ENCODE measurements around the gene ST6GALNAC4. TPM values are rescaled to one million over a fixed set of nuclear protein-coding genes. Genes with fewer than 3 reads are reported as not detected.

ST6GALNAC4 gene
- total and polyA plus RNA-seq, 3 donors from 2014 or later = 10.3 to 24.7 (median 18.8) TPM

GRCh38 chr9:127949827-127950512 lies 33.1 kb upstream of the ST6GALNAC4 start:
- H3K4me3 ChIP-seq = no peak overlapping the region

GRCh38 chr9:127947841-127948710 lies 31.2 kb upstream of the ST6GALNAC4 start:
- Histone ChIP-seq H3K4me1 (peaks cover 52% of the 10 kb centered on the region), H3K27me3 (no peaks in the 10 kb centered on the region), H3K9me3 (no peaks in the 10 kb centered on the region), H3K4me3 (no peak overlapping the region), H3K36me3 (ENCODE audit: low read depth, missing control alignments) (peaks cover 5% of the 10 kb centered on the region), H3K27ac (peak overlapping the region; percentile 55 to 65)
- no peak for DNase-seq
- intact Hi-C loops (cut with DNase I; ENCODE audit: low total_unique reads) = loop anchor here (5.0 kb wide), 1 partner anchor 84 kb away; no protein-coding TSS in a partner anchor
- no peak for TF ChIP-seq CTCF (IDR thresholded peaks at IDR 0.05)
- TF ChIP-seq POLR2A (IDR thresholded peaks at IDR 0.05) = no peak
- WGBS, 2 donors = 68 to 81% methylated on average over 16 to 17 of the region's 17 CpGs

More at GRCh38 chr9:127949827-127950512, 33.1 kb upstream of the ST6GALNAC4 start:
- Histone ChIP-seq H3K27ac (peak overlapping the region; percentile 56 to 77), H3K36me3 (ENCODE audit: low read depth, missing control alignments) (no peaks in the 10 kb centered on the region), H3K27me3 (no peaks in the 10 kb centered on the region), H3K9me3 (no peaks in the 10 kb centered on the region), H3K4me1 (peaks cover 68% of the 10 kb centered on the region)
- intact Hi-C loops (cut with DNase I; ENCODE audit: low total_unique reads) = loop anchor here (5.0 kb wide), 1 partner anchor 82 kb away; no protein-coding TSS in a partner anchor
- DNase-seq = peak; percentile 84
- 68 to 86% methylated on average over 14 to 17 of the region's 17 CpGs for WGBS, 2 donors
- TF ChIP-seq POLR2A (IDR thresholded peaks at IDR 0.05) (no peak), CTCF (IDR thresholded peaks at IDR 0.05) (no peak)

GRCh38 chr9:127946728-127947127 lies 29.9 kb upstream of the ST6GALNAC4 start:
- H3K27ac ChIP-seq = peak overlapping the region in 1 of 2 donors; percentile 56

GRCh38 chr9:127945942-127946341 lies 29.1 kb upstream of the ST6GALNAC4 start:
- Histone ChIP-seq H3K27me3 (no peaks in the 10 kb centered on the region), H3K4me3 (no peak overlapping the region), H3K9me3 (no peaks in the 10 kb centered on the region), H3K4me1 (peaks cover 57% of the 10 kb centered on the region), H3K27ac (peak overlapping the region in 1 of 2 donors; percentile 56), H3K36me3 (ENCODE audit: low read depth, missing control alignments) (peaks cover 5% of the 10 kb centered on the region)
- no peak for DNase-seq
- intact Hi-C loops (cut with DNase I; ENCODE audit: low total_unique reads) = loop anchor here (5.0 kb wide), 1 partner anchor 86 kb away; no protein-coding TSS in a partner anchor
- WGBS, 2 donors = 69 to 79% methylated on average over 8 to 9 of the region's 9 CpGs
- TF ChIP-seq CTCF (IDR thresholded peaks at IDR 0.05) (no peak), POLR2A (IDR thresholded peaks at IDR 0.05) (no peak)

More at GRCh38 chr9:127946728-127947127, 29.9 kb upstream of the ST6GALNAC4 start:
- no peak for DNase-seq
- WGBS, 2 donors = 51 to 63% methylated on average over 2 to 3 of the region's 3 CpGs
- H3K27me3 ChIP-seq = no peaks in the 10 kb centered on the region
- intact Hi-C loops (cut with DNase I; ENCODE audit: low total_unique reads) = loop anchor here (5.0 kb wide), 1 partner anchor 86 kb away; no protein-coding TSS in a partner anchor
- no peak overlapping the region for H3K4me3 ChIP-seq
- H3K4me1 ChIP-seq = peaks cover 54% of the 10 kb centered on the region
- peaks cover 5% of the 10 kb centered on the region for H3K36me3 ChIP-seq (ENCODE audit: low read depth, missing control alignments)
- H3K9me3 ChIP-seq = no peaks in the 10 kb centered on the region
- TF ChIP-seq CTCF (IDR thresholded peaks at IDR 0.05) = no peak
- no peak for TF ChIP-seq POLR2A (IDR thresholded peaks at IDR 0.05)
